ENCODE measurements around the gene CYTH4.
"Not testable (repeated sequence)": the region's sequence is repeated elsewhere in the genome, so short reads cannot be mapped to it uniquely, and the experiment has no call there.

The CYTH4 gene, protein sequence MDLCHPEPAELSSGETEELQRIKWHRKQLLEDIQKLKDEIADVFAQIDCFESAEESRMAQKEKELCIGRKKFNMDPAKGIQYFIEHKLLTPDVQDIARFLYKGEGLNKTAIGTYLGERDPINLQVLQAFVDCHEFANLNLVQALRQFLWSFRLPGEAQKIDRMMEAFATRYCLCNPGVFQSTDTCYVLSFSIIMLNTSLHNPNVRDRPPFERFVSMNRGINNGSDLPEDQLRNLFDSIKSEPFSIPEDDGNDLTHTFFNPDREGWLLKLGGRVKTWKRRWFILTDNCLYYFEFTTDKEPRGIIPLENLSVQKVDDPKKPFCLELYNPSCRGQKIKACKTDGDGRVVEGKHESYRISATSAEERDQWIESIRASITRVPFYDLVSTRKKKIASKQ

DNA sequence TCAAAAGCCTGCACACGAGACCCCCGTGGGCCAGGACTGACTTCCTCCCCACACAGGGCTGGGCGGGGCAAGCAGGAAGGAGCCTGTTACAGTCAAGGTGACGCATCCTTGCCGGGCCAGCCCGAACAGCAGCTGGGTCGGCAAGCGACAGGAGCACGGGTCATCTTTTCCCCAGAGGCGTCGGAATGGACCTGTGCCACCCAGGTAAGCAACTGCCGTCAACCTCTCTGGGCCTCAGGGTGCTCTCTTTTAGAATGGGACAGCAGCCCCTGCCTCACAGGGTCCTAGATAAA, at the start of gene CYTH4:
Gene CYTH4 (plus strand): TSS at position 124 of the 293 bp plus-strand sequence. CDS start 62 bp downstream, at position 186.
- no peak for TF ChIP-seq EZH2 (IDR thresholded peaks at IDR 0.05)
- TF ChIP-seq FOXP2 (optimal IDR thresholded peaks at IDR 0.05; ENCODE audit: control extremely low read depth, extremely low read length, insufficient read depth), result no peak
- TF ChIP-seq POLR2AphosphoS5 (IDR thresholded peaks at IDR 0.05; ENCODE audit: borderline replicate concordance, low read depth, low read length), result no peak

DNA sequence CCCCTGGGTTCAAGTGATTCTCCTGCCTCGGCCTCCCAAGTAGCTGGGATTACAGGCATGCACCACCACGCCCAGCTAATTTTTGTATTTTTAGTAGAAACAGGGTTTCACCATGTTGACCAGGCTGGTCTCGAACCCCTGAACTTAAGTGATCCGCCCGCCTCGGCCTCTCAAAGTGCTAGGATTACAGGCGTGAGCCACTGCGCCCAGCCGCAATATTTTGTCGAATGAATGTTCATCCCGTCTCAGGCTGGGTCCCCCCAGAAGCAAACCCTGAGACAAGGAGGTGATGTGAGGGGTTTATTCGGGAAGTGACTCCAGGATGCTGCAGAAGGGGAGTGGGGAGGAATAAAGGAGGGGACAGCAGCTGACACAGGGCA, 48.9 kb upstream of the CYTH4 start:
- H3K36me3 ChIP-seq (ENCODE audit: insufficient read depth, low read length); DNase-seq (ENCODE audit: low read depth, low spot score); H3K27ac ChIP-seq; H3K4me3 ChIP-seq; H3K9ac ChIP-seq (ENCODE audit: insufficient read length); H3K9me3 ChIP-seq (ENCODE audit: low read depth, low read length): not testable (repeated sequence)

More for the DNA sequence above, at the start of gene CYTH4:
- no peak within 1 kb of the TSS for H3K4me3 ChIP-seq
- H3K36me3 ChIP-seq (ENCODE audit: insufficient read depth, low read length), result no peaks in the 10 kb centered on the region
- H3K27ac ChIP-seq, result no peak within 1 kb of the TSS
- H3K9me3 ChIP-seq (ENCODE audit: low read depth, low read length), result no peaks in the 10 kb centered on the region
- no peak within 1 kb of the TSS for H3K9ac ChIP-seq (ENCODE audit: insufficient read length)
- DNase-seq (ENCODE audit: low read depth, low spot score), result no peak

DNA sequence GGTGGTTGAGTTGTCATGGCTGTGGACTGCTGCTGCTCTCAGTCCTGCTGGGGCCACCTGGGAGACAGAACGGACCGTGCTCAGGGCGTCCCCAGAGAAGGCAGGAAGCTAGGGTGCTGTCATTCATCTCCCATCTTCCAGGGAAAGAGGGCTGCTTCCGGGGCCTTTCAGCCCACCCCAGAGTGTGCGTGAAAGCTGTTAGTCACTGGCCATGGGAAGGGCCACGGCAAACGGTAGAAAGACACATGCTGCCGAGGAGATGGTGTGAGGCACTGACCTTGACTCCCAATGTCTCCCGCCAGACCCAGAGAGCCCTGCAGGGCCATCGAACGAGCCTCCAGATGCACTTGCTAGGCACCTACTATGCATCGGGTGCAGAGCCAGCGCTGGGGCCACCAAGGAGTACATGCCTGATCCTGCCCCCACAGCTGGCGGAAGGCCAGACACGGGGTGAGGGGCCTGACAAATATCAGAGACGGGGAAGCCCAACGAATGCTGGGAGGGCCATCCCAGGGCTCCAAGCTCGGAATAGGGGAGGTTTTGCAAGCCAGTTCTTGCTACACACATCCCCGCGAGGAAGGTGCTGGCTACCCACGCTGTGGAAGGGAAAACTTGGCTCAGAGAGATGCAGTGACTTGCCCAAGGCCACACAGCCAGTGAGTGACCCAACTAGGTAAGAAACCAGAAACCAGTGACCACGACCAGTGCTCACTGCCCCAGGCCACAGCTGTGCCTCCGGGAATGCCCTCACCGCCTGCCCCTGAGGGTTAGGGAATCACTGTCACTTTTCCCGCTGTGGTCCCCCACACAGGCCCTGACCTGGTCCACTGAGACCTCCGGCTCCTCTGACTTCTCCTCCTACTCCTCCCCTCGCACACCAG, 48.3 kb upstream of the CYTH4 start:
- Histone ChIP-seq H3K9me3 (ENCODE audit: low read depth, low read length) (no peaks in the 10 kb centered on the region), H3K36me3 (ENCODE audit: insufficient read depth, low read length) (no peaks in the 10 kb centered on the region), H3K9ac (ENCODE audit: insufficient read length) (no peak overlapping the region), H3K4me3 (no peak overlapping the region), H3K27ac (no peak overlapping the region)
- no peak for DNase-seq (ENCODE audit: low read depth, low spot score)
- no peak for TF ChIP-seq POLR2AphosphoS5 (IDR thresholded peaks at IDR 0.05; ENCODE audit: borderline replicate concordance, low read depth, low read length)
- TF ChIP-seq FOXP2 (optimal IDR thresholded peaks at IDR 0.05; ENCODE audit: control extremely low read depth, extremely low read length, insufficient read depth), result no peak
- TF ChIP-seq EZH2 (IDR thresholded peaks at IDR 0.05), result no peak

DNA sequence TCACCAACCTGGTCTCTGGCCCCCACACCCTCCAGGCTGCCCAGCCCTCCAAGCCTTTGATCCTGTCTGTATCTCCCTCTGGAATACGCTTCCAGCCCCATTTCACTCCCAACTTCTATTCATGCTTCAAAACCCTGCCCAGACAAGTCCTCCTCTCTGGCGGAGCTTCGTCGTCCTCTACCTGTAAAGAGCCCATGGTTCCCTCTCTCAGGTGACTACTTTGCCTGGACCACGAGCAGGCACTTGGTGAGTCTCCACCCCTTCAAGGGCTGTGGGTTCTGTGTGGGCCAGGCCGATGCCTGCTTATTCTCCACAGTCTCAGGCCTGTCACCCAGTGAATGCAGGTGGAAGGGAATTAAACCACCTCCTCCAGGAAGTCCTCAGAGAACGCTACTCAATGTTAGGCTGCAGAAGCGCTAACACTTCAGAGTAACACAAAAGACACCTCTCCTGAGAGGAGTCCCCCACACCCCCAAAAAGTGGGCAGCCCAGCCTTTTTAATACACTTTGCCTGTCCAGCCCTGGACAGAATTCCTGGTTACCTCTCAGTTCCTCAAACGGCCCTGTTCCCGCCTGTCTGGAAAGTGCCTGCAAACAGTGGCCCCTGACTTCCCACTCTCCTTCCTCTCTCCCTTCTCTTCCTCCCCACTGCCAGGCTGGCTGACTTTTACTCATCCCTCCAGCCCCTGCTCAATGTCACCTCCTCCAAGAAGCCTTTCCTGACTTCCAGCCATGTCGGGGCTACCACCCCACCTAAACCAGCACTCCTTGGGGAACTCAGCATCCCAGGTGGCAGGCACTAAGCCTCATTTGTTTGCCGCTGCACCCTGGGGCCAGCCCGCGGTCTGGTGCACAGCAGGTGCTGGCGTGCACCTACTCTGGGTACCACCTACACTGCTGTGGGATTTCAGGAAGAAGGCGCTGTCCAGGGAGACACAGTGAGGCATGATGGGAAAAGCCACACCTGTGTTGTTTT, 47.3 kb upstream of the CYTH4 start:
- no peak overlapping the region for H3K9ac ChIP-seq (ENCODE audit: insufficient read length)
- no peaks in the 10 kb centered on the region for H3K9me3 ChIP-seq (ENCODE audit: low read depth, low read length)
- TF ChIP-seq EZH2 (IDR thresholded peaks at IDR 0.05) (no peak), FOXP2 (optimal IDR thresholded peaks at IDR 0.05; ENCODE audit: control extremely low read depth, extremely low read length, insufficient read depth) (no peak), POLR2AphosphoS5 (IDR thresholded peaks at IDR 0.05; ENCODE audit: borderline replicate concordance, low read depth, low read length) (no peak)
- no peak overlapping the region for H3K27ac ChIP-seq
- DNase-seq (ENCODE audit: low read depth, low spot score), result no peak
- H3K36me3 ChIP-seq (ENCODE audit: insufficient read depth, low read length), result no peaks in the 10 kb centered on the region
- H3K4me3 ChIP-seq, result no peak overlapping the region

DNA sequence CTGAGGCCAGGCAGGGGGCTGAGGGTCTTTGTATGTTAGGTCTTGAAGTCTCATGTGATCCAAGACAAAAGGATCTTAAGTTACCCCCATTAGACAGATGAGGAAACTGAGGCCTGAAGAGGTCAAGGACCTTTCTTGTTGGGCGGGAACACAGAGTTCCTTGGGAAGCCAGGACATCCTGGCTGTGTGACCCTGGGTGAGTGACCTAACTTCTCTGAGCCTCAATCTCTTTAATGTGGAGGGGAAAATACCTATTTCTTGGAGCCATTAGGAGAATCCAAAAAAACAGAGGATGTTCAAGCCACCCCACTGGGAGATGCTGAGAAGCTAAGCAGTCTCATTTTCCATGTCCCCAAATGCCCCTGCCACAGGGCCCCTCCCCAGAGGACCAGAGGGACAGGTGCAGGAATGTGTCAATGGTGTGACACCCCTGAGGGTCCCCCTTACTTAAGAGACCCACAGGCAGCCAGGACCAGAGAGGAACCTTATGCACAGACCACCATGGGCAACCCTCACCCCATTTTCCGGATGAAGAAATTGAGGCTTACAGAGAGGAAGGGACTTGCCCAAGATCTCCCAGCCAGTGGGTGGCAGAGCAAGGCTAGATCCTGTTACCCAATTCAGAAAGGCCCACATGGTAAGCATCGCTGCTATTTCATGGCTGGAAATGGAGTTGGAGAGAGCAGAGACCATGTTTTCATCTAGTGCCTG, 46.3 kb upstream of the CYTH4 start:
- Histone ChIP-seq H3K27ac (no peak overlapping the region), H3K9me3 (ENCODE audit: low read depth, low read length) (no peaks in the 10 kb centered on the region), H3K36me3 (ENCODE audit: insufficient read depth, low read length) (no peaks in the 10 kb centered on the region), H3K4me3 (no peak overlapping the region), H3K9ac (ENCODE audit: insufficient read length) (no peak overlapping the region)
- TF ChIP-seq EZH2 (IDR thresholded peaks at IDR 0.05) (no peak), POLR2AphosphoS5 (IDR thresholded peaks at IDR 0.05; ENCODE audit: borderline replicate concordance, low read depth, low read length) (no peak), FOXP2 (optimal IDR thresholded peaks at IDR 0.05; ENCODE audit: control extremely low read depth, extremely low read length, insufficient read depth) (no peak)
- no peak for DNase-seq (ENCODE audit: low read depth, low spot score)

DNA sequence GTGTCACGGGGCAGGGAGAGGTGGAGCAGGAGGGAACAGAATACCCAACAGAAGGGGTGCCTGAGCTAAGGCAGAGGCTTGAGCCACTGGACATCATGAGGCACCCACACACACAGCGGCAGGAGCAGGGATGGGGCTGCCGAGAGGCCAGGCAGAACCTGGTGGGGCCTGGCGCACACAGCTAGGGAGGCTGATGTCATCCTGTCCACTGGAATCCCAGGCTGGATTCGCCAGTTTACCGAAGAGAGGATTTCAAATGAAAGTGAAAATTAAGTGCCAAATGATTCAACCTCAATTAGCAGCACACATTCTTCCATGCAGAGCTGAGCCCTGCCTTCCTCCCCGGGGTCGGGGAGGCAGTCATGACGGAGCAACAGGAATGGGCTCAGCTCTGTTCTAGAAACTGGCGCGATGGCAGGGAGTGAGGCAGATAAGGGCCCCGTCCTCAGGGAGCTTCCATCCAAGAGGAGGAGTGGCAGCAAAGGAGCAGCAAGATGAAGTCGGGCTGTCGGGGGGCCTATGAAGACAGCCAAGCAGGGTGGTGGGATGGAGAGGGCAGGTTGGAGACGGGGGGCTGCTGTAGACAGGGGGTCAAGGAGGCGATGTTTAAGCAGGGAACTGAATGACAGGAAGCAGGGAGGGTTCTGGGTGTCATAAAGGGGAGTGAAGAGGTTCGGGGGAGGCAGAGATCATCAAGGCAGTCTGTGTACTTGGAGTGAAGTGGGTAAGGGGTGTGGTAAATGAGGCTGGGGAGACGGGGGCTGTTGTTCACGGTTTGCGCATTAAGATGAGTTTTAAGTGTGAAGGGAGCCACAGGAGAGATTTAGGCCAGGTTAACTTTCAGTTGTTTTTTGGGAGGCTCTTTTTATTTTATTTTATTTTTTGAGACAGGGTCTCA, 44.7 kb upstream of the CYTH4 start:
- H3K27ac ChIP-seq, result no peak overlapping the region
- H3K4me3 ChIP-seq, result no peak overlapping the region
- no peaks in the 10 kb centered on the region for H3K9me3 ChIP-seq (ENCODE audit: low read depth, low read length)
- no peaks in the 10 kb centered on the region for H3K36me3 ChIP-seq (ENCODE audit: insufficient read depth, low read length)
- no peak for DNase-seq (ENCODE audit: low read depth, low spot score)
- no peak overlapping the region for H3K9ac ChIP-seq (ENCODE audit: insufficient read length)
- TF ChIP-seq POLR2AphosphoS5 (IDR thresholded peaks at IDR 0.05; ENCODE audit: borderline replicate concordance, low read depth, low read length) (no peak), EZH2 (IDR thresholded peaks at IDR 0.05) (no peak), FOXP2 (optimal IDR thresholded peaks at IDR 0.05; ENCODE audit: control extremely low read depth, extremely low read length, insufficient read depth) (no peak)
